NCI-H2196 treated with DMSO at 0.1 percent for 48 hours (cell line): ENCODE results near the gene LGSN.
"Not testable (repeated sequence)": the region's sequence is repeated elsewhere in the genome, so short reads cannot be mapped to it uniquely, and the experiment has no call there.

Experiments
- DNase-seq: peaks from one replicate; lab custom pipeline; 2025; ENCODE audit not compliant: unreplicated experiment; lab: John Stamatoyannopoulos, UW

LGSN gene

GRCh38 chr6:63319939-63320338, at the start of gene LGSN:
Gene LGSN (minus strand): TSS chr6:63319983. CDS start chr6:63319943, 40 bp downstream.
- DNase-seq: no peak

- no peak for DNase-seq
Observed at GRCh38 chr6:63368347-63368746, 48.6 kb upstream of the LGSN start.

- not testable (repeated sequence) for DNase-seq
Observed at GRCh38 chr6:63362500-63363120, 42.8 kb upstream of the LGSN start.

- DNase-seq: not testable (repeated sequence)
Observed at GRCh38 chr6:63357384-63357783, 37.6 kb upstream of the LGSN start.

- no peak for DNase-seq
Observed at GRCh38 chr6:63355632-63356031, 35.8 kb upstream of the LGSN start.

GRCh38 chr6:63353286-63353630, 33.5 kb upstream of the LGSN start:
- no peak for DNase-seq

- no peak for DNase-seq
Observed at GRCh38 chr6:63352544-63353285, 32.9 kb upstream of the LGSN start.

GRCh38 chr6:63352069-63352543, 32.3 kb upstream of the LGSN start:
- DNase-seq: no peak

- DNase-seq: no peak
Observed at GRCh38 chr6:63349401-63349800, 29.6 kb upstream of the LGSN start.

GRCh38 chr6:63348836-63349235, 29.1 kb upstream of the LGSN start:
- DNase-seq: no peak

GRCh38 chr6:63347599-63347998, 27.8 kb upstream of the LGSN start:
- no peak for DNase-seq

GRCh38 chr6:63346217-63346835, 26.5 kb upstream of the LGSN start:
- DNase-seq: no peak

- DNase-seq: no peak
Observed at GRCh38 chr6:63340351-63340750, 20.6 kb upstream of the LGSN start.

GRCh38 chr6:63334652-63335051, 14.9 kb upstream of the LGSN start:
- not testable (repeated sequence) for DNase-seq

GRCh38 chr6:63333440-63333839, 13.7 kb upstream of the LGSN start:
- no peak for DNase-seq

- not testable (repeated sequence) for DNase-seq
Observed at GRCh38 chr6:63326630-63327029, 6.8 kb upstream of the LGSN start.

- DNase-seq: no peak
Observed at GRCh38 chr6:63322981-63323380, 3.2 kb upstream of the LGSN start.

- DNase-seq: no peak
Observed at GRCh38 chr6:63321821-63322220, 2.0 kb upstream of the LGSN start.

GRCh38 chr6:63317641-63318040, 2.1 kb downstream of the LGSN start:
- DNase-seq: no peak

- no peak for DNase-seq
Observed at GRCh38 chr6:63316113-63316512, 3.7 kb downstream of the LGSN start.

- DNase-seq: no peak
Observed at GRCh38 chr6:63313111-63313510, 6.7 kb downstream of the LGSN start.

- DNase-seq: peak; percentile 22
Observed at GRCh38 chr6:63307581-63308246, 12.1 kb downstream of the LGSN start.
